Measurements from ENCODE around the gene ZNF516.

ZNF516 gene

GRCh38 chr18:76358774-76359173 lies 136.3 kb downstream of the ZNF516 start:
- no peak for DNase-seq

- DNase-seq = no peak
Measured at GRCh38 chr18:76357585-76358260, 137.3 kb downstream of the ZNF516 start.

- no peak for DNase-seq
Measured at GRCh38 chr18:76357174-76357573, 137.9 kb downstream of the ZNF516 start.

- no peak for DNase-seq
Measured at GRCh38 chr18:76356666-76357065, 138.4 kb downstream of the ZNF516 start.

- DNase-seq = no peak
Measured at GRCh38 chr18:76354348-76354747, 140.7 kb downstream of the ZNF516 start.

GRCh38 chr18:76353500-76353899 lies 141.5 kb downstream of the ZNF516 start:
- DNase-seq = no peak

- DNase-seq = no peak
Measured at GRCh38 chr18:76353046-76353445, 142.0 kb downstream of the ZNF516 start.

GRCh38 chr18:76351961-76352581 lies 143.0 kb downstream of the ZNF516 start:
- no peak for DNase-seq

GRCh38 chr18:76350134-76351025 lies 144.7 kb downstream of the ZNF516 start:
- no peak for DNase-seq

- DNase-seq = peak; percentile 53 to 58
Measured at GRCh38 chr18:76349067-76349715, 145.9 kb downstream of the ZNF516 start.

- no peak for DNase-seq
Measured at GRCh38 chr18:76348267-76349066, 146.6 kb downstream of the ZNF516 start.

GRCh38 chr18:76347341-76347740 lies 147.7 kb downstream of the ZNF516 start:
- DNase-seq = no peak

- DNase-seq = no peak
Measured at GRCh38 chr18:76346490-76347130, 148.4 kb downstream of the ZNF516 start.

GRCh38 chr18:76345901-76346300 lies 149.1 kb downstream of the ZNF516 start:
- no peak for DNase-seq

- DNase-seq = no peak
Measured at GRCh38 chr18:76343938-76344569, 151.0 kb downstream of the ZNF516 start.

GRCh38 chr18:76340410-76340809 lies 154.6 kb downstream of the ZNF516 start:
- DNase-seq = no peak

GRCh38 chr18:76339246-76339620 lies 155.8 kb downstream of the ZNF516 start:
- no peak for DNase-seq

- no peak for DNase-seq
Measured at GRCh38 chr18:76338619-76339245, 156.3 kb downstream of the ZNF516 start.

GRCh38 chr18:76338088-76338487 lies 157.0 kb downstream of the ZNF516 start:
- no peak for DNase-seq

GRCh38 chr18:76335859-76336640 lies 159.0 kb downstream of the ZNF516 start:
- no peak for DNase-seq
